Aorta (tissue), 5 donors: ENCODE results near the gene CTSZ. TPM values are rescaled to one million over a fixed set of nuclear protein-coding genes. Genes with fewer than 3 reads are reported as not detected.
"Not testable (repeated sequence)": the region's sequence is repeated elsewhere in the genome, so short reads cannot be mapped to it uniquely, and the experiment has no call there.

Experiments used
- ATAC-seq: fragments of 200-7000 bp; cut with Tn5 transposase; one replicate; pipeline ENCODE4 v1.9.1; 2022; ENCODE audit warnings: moderate library complexity; ENCODE audit not compliant: low FRiP score
- DNase-seq, 2 donors: peaks; one replicate each; pipeline ENCODE4 v3.0.0-alpha.2; 2020
- H3K27ac ChIP-seq, 2 donors: one replicate each; pipeline ENCODE4 v1.5.1; 2013; ENCODE audit warnings: low read length in 2 of 2, mild to moderate bottlenecking in 2 of 2, moderate library complexity in 2 of 2, control low read depth in 1 of 2, inconsistent platforms in 1 of 2, low read depth in 1 of 2
- H3K27me3 ChIP-seq, 2 donors: one replicate each; pipeline ENCODE4 v1.6.1; 2013; ENCODE audit warnings: control low read depth in 1 of 2, low read length in 1 of 2, mild to moderate bottlenecking in 1 of 2, moderate library complexity in 1 of 2; ENCODE audit not compliant: insufficient read depth in 2 of 2, control insufficient read depth in 1 of 2
- H3K36me3 ChIP-seq, 2 donors: one replicate each; pipeline ENCODE4 v1.6.1; 2013; ENCODE audit warnings: control low read depth in 1 of 2, low read length in 1 of 2, mild to moderate bottlenecking in 1 of 2; ENCODE audit not compliant: insufficient read depth in 2 of 2, control insufficient read depth in 1 of 2
- H3K4me1 ChIP-seq, 2 donors: one replicate each; pipeline ENCODE4 v1.6.1; 2013; ENCODE audit warnings: low read length in 2 of 2, control low read depth in 1 of 2, mild to moderate bottlenecking in 1 of 2, moderate library complexity in 1 of 2; ENCODE audit not compliant: insufficient read depth in 2 of 2, control insufficient read depth in 1 of 2
- H3K4me3 ChIP-seq, 2 donors: one replicate each; pipeline ENCODE4 v1.5.1; 2013; ENCODE audit warnings: low read length in 2 of 2, control low read depth in 1 of 2, mild to moderate bottlenecking in 1 of 2
- H3K9me3 ChIP-seq: one replicate; pipeline ENCODE4 v1.6.1; 2013; ENCODE audit warnings: mild to moderate bottlenecking, low read length; ENCODE audit not compliant: control insufficient read depth
- WGBS, 2 donors: extraction: QIAGEN DNeasy Blood & Tissue Kit; methylation state at CpG; one replicate each; pipeline ENCODE4 v1.1.7; 2013; 5-methylcytosine and 5-hydroxymethylcytosine counted together
- intact Hi-C, 2 donors: fragments of 100-400 bp; cut with DNase I; formaldehyde crosslinking; loops; one replicate each; pipeline versions ENCODE4 v1.14.2 to v1.15.0; 2022
- polyA plus RNA-seq, 2 donors: library from polyadenylated mRNA; stranded (reverse); fragments of 200-250 nt; gene quantifications; one replicate each; pipeline ENCODE4 v1.2.3, GENCODE V29; 2013
- total RNA-seq, 2 donors: library from RNA; stranded (reverse); fragmentation: NEBNext Ultra II Directional; extraction: Animal tissue kit (Norgen Biotek cat#: 25700); gene quantifications; one replicate each; pipeline ENCODE4 v1.2.1, GENCODE V29; 2021
- donor health status: healthy with polysubstance abuse.
- donor health status: Bipolar disorder and iron deficiency.
- donor health status: DM: no; HTN: no; CAD: no.
- donor health status: DM: no; HTN: no; CAD: no.
- donor health status: DM: yes; HTN: yes; CAD: no.

Gene CTSZ
- total and polyA plus RNA-seq, 4 donors = 183 to 350 (median 270) TPM

DNA sequence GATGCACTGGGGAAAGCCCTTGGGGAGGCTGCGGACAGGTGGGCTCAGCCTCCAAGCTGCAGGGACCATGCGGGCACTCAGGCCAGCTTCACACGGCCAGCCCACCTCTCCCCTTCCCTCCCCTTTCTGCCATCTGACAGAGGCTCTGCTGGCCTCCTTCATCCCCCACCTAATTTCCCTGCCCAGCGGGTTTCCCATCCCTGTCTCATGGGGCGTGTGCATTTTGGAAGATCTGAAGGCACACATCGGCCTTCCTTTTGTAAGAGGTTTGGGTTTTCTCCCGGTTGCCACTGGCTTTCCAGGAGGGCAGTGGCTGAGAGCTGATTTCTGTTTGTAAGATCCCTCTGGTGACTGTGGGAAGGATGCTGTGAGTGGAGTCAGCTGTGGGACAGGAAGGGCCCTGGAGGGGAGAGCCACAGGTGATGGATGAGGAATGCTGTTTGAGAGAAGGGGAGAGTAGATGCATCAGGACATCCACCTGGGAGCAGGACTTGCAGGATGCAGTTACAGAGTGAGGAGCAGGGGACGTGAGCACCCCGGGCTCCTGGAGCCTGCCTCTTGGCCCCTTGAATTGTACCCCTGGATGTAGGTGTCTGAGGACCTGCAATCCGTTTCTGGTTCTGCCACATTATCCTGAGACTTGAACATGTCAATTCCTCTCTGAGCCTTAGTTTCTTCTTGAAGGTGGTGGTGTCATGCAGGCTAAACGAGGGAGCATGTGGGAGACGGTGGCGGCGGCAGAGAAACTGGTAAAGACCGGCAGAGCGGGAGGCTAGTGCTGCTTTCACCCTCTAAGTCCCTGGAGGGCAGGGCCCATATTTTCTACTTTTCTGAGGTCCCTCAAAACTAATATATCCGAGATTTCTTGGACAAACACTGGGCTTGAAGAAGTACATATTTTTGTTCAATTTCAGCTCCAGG lies 6.2 kb upstream of the CTSZ start:
- Histone ChIP-seq H3K9me3 (no peaks in the 10 kb centered on the region), H3K4me1 (no peaks in the 10 kb centered on the region), H3K27me3 (no peaks in the 10 kb centered on the region), H3K4me3 (no peak overlapping the region), H3K36me3 (no peaks in the 10 kb centered on the region), H3K27ac (no peak overlapping the region)
- intact Hi-C loops = no loop called here
- ATAC-seq (no peak), DNase-seq (peak; percentile 33 to 57)
- 91 to 94% methylated on average over 16 to 17 of the region's 17 CpGs for WGBS, 2 donors

DNA sequence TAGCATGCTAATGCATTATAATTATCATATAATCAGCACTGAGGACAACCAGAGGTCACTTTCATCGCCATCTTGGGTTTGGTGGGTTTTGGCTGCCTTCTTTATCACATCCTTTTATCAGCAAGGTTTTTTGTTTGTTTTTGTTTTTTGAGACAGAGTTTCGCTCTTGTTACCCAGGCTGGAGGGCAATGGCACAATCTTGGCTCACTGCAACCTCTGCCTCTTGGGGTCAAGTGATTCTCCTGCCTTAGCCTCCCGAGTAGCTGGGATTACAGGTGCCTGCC lies 4.8 kb upstream of the CTSZ start:
- H3K27ac ChIP-seq = peak overlapping the region in 1 of 2 donors; percentile 72
- DNase-seq, H3K4me1 ChIP-seq, H3K9me3 ChIP-seq, H3K4me3 ChIP-seq, H3K36me3 ChIP-seq, H3K27me3 ChIP-seq, intact Hi-C loops, ATAC-seq: not testable (repeated sequence)
- 90 to 94% methylated on average over 3 of the region's 3 CpGs for WGBS, 2 donors

DNA sequence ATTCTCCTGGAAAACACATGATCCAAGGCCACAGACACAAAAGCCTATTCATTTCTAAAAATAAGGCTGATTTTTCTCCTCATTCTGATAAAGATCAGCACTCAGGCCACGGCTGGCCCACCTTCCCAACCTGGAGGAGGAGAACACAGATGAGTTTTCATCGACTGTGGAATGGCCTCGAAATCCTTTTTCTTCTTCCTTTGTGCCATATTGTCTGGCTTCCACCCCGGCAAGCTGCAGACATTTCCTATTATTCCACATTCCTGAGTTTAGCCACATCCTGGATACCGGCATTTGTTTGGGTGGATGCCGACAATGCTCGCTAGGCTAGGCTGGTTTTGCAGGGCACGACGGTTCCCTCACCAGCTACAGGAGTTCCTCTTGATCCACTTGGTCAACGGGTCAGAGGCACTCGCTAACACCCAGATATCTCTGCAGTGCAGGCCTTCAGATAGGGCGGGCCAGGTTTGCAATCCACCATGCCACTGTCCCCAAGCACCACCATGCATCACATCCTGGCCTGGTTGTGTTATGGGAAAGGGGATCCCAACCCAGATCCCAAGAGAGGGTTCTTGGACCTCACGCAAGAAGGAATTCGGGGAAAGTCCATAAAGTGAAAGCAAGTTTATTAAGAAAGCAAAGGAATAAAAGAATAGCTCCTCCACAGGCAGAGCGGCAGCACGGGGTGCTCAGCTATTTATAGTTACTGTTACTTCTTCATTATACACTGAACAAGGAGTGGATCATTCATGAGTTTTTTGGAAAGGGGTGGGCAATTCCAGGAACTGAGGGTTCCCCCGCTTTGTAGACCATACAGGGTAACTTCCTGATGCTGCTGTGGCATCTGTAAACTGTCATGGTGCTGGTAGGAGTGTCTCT lies 4.2 kb upstream of the CTSZ start:
- peak; percentile 6 for ATAC-seq
- no peak overlapping the region for H3K4me3 ChIP-seq
- intact Hi-C loops = no loop called here

DNA sequence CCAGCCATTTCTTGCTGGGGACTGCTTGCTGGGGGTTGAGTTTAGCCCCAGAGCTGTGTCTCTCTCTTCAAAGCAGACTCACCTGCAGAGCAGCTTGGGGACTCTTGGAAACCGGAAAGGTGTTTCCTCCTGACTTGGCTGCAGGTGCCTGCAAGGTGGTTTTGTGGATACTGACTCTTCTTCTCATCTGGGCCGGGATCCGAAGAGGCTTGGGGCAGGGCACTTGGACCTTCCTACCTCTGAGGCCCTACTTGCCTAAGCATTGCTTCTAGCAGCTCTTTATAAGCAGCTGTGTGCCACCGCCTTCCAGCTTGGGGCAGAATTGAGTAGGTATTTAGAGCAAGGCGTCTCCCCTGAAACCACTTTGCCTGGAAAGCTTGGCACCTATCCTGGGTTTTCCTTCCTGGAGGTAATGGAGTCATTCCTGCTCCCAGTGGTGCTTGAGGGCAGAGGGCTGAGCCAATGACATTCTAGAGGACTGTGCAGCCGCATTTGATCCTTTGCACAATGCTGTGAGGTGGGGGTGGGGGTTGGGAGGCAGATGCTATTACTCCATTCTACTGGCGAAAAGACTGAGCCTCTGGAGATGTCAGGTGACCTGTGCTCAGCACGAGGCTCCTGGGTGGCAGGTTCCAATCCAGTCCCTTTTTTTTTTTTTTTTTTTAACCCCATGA lies 3.4 kb upstream of the CTSZ start:
- intact Hi-C loops = no loop called here
- WGBS, 2 donors = 75 to 77% methylated on average over 8 of the region's 8 CpGs
- ATAC-seq (no peak), DNase-seq (peak; percentile 36 to 46)
- no peaks in the 10 kb centered on the region for H3K4me1 ChIP-seq
- H3K4me3 ChIP-seq = no peak overlapping the region
- no peaks in the 10 kb centered on the region for H3K36me3 ChIP-seq
- H3K27ac ChIP-seq = peak overlapping the region; percentile 7 to 72
- no peaks in the 10 kb centered on the region for H3K27me3 ChIP-seq
- H3K9me3 ChIP-seq = no peaks in the 10 kb centered on the region

More for the DNA sequence above, 4.2 kb upstream of the CTSZ start:
- Histone ChIP-seq H3K27me3 (no peaks in the 10 kb centered on the region), H3K27ac (peak overlapping the region; percentile 7 to 72), H3K36me3 (no peaks in the 10 kb centered on the region), H3K4me1 (no peaks in the 10 kb centered on the region), H3K9me3 (no peaks in the 10 kb centered on the region)
- 11 to 13% methylated on average over 17 of the region's 17 CpGs for WGBS, 2 donors
- peak; percentile 81 to 85 for DNase-seq

DNA sequence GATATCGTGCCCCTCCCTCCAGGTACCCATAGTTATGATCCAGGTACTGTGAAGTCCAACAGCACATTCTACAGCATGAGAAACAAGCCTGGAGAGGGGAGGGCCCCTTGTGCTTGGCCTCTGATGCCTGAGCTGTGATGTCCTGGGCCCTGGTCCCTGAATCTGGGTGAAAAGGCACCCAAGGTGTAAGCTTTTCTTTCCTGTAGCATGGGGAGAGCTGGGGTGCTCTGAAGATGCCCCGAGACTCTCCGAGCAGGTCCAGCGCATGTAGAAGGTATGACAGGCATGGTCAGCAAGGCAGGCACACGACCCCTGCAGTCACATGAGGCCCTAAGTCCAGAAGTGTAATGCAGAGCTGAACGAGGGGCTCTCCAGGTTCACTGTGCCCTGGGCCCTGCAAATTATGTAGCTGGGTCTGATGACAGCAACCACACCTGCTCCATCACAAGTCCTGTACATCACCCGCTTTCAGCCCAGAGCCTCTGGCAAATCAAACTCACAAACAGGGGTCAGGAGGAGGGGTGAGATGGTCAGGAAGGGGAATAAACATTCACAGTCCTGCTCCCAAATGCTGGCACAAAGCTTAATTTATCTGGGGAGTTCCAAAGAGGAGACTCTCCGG lies 1.8 kb upstream of the CTSZ start:
- Histone ChIP-seq H3K36me3 (no peaks in the 10 kb centered on the region), H3K9me3 (no peaks in the 10 kb centered on the region), H3K27me3 (no peaks in the 10 kb centered on the region), H3K4me1 (no peaks in the 10 kb centered on the region), H3K27ac (peak overlapping the region in 1 of 2 donors; percentile 28), H3K4me3 (no peak overlapping the region)
- WGBS, 2 donors = 90 to 93% methylated on average over 8 of the region's 8 CpGs
- DNase-seq (no peak), ATAC-seq (no peak)
- intact Hi-C loops = no loop called here

DNA sequence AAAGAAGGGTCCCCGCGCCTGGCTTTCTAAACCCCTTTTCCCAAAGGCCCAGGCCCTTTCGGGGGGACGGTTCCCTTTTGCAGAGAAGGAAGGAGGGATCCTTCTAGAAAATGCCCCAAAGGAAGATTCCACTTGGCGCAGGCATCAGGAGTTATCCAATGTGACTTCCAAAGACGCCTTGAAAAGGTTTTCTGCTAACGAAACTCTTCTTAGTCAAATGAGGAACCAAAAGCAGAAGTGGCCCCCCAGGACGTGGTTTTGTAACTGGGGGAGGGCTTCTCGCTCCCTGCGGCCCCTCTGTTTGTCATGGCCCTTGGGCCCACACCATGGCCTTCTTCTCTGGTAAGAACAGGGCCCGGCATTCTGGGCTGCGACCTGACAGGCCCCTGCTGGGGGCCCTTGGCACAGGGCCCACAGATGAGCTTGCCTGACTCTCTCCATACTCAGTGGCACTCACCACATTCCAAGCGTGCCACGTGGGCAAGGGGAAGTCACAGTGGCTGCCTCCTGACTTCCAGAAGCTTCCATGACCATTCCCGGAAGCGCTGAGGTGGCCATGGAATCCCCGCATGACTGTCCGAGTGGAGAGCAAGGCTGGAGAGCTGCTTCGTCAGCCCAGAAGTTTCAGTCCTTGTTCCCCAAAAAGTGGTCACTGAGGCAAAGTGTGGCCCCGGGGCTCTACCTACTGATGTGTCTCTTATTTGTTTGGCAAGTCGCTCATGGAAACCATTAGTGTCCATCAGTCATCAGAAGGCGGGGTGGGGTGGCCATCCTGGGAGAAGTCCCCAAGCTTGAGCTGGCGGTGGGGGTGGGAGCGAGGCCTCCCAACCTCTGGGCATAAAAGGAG lies 834 bp upstream of the CTSZ start:
- peak; percentile 75 to 89 for DNase-seq
- intact Hi-C loops = no loop called here
- peak overlapping the region; percentile 55 to 62 for H3K27ac ChIP-seq

DNA sequence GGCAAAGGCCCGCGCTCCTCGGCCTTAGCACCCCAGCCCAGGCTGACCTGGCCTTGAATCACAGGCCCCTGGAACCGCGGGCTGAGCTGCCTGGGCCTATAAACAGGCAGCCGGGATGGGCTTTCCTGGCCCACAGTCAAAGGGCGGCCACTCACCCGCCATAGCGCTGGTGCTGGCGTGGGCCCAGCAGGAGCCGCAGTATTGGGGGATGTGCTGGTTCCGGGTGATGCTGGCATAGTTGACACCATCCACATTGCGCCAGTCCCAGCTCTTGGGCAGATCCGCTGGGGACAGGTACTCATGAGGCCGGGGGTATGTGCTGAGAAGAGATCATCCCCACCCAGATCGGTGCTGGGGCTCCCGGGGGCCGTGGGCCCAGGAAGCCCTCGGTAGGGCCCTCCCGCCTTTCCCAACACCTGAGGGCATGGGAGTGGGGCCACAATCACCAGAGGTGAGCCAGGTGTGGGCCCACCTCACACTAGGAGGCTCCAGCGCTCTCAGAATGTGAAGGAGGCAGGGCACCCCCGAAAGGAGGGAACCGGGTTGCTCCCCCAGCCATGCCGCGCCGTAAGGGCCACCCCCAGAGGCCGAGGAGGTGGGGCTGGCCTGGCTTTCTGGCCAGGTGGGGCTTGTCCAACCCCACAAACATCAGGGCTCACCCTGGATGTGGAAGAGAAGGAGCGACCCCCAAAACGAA lies 739 bp downstream of the CTSZ start:
- no peaks in the 10 kb centered on the region for H3K9me3 ChIP-seq
- H3K27ac ChIP-seq = peak overlapping the region; percentile 60 to 62
- ATAC-seq (peak; percentile 19), DNase-seq (peak; percentile 72 to 80)
- no peaks in the 10 kb centered on the region for H3K27me3 ChIP-seq
- WGBS, 2 donors = 26 to 28% methylated on average over 29 of the region's 29 CpGs
- no peaks in the 10 kb centered on the region for H3K36me3 ChIP-seq
- H3K4me1 ChIP-seq = no peaks in the 10 kb centered on the region
- intact Hi-C loops = no loop called here
- H3K4me3 ChIP-seq = peak overlapping the region; percentile 79 to 82

More for the DNA sequence above, 834 bp upstream of the CTSZ start:
- H3K9me3 ChIP-seq = no peaks in the 10 kb centered on the region
- H3K4me3 ChIP-seq = no peak overlapping the region
- no peak for ATAC-seq
- H3K27me3 ChIP-seq = no peaks in the 10 kb centered on the region
- no peaks in the 10 kb centered on the region for H3K36me3 ChIP-seq
- 92 to 94% methylated on average over 24 of the region's 24 CpGs for WGBS, 2 donors
- H3K4me1 ChIP-seq = no peaks in the 10 kb centered on the region
